Mesenchymal stem cell (in vitro differentiated cells and primary cell): ENCODE results near the gene UBA52.
A peak's percentile ranks its signal among the peaks of the same experiment; 100 is the strongest.

Source experiments
- DNase-seq: peaks from one replicate; pipeline ENCODE4 v3.0.0-alpha.2; 2013
- H2AFZ ChIP-seq: one replicate; pipeline ENCODE4 v1.6.1; 2013; ENCODE audit warnings: low read depth, mild to moderate bottlenecking, control low read depth, inconsistent platforms, low read length, moderate library complexity
- H2AK5ac ChIP-seq: 2 replicates; pipeline ENCODE4 v1.6.1; 2013; ENCODE audit warnings: low read length, moderate library complexity, mild to moderate bottlenecking, inconsistent platforms; ENCODE audit not compliant: severe bottlenecking
- H2BK120ac ChIP-seq: one replicate; pipeline ENCODE4 v1.6.1; 2013; ENCODE audit warnings: low read depth, mild to moderate bottlenecking, inconsistent platforms, low read length, moderate library complexity
- H2BK12ac ChIP-seq, 2 experiments: one replicate each; pipeline ENCODE4 v1.6.1; 2013; ENCODE audit warnings: inconsistent platforms in 2 of 2, low read length in 2 of 2, mild to moderate bottlenecking in 2 of 2, moderate library complexity in 2 of 2, control low read depth in 1 of 2
- H2BK15ac ChIP-seq: one replicate; pipeline ENCODE4 v1.6.1; 2013; ENCODE audit warnings: mild to moderate bottlenecking, low read depth, inconsistent platforms; ENCODE audit not compliant: poor library complexity, severe bottlenecking
- H2BK5ac ChIP-seq: 2 replicates; pipeline ENCODE4 v1.6.1; 2013; ENCODE audit warnings: low read depth, mild to moderate bottlenecking, low read length, control low read depth, inconsistent platforms; ENCODE audit not compliant: poor library complexity, severe bottlenecking
- H3K14ac ChIP-seq, 2 experiments: one replicate each; pipeline ENCODE4 v1.6.1; 2013; ENCODE audit warnings: inconsistent platforms in 2 of 2, low read length in 2 of 2, control low read depth in 1 of 2, mild to moderate bottlenecking in 1 of 2, moderate library complexity in 1 of 2
- H3K18ac ChIP-seq, 2 experiments: one replicate each; pipeline ENCODE4 v1.6.1; 2013; ENCODE audit warnings: inconsistent platforms in 2 of 2, low read length in 2 of 2, control low read depth in 1 of 2, low read depth in 1 of 2, mild to moderate bottlenecking in 1 of 2
- H3K23ac ChIP-seq, 2 experiments: one replicate each; pipeline ENCODE4 v1.6.1; 2013; ENCODE audit warnings: inconsistent platforms in 2 of 2, low read length in 2 of 2, mild to moderate bottlenecking in 2 of 2, moderate library complexity in 2 of 2, control low read depth in 1 of 2
- H3K27ac ChIP-seq: 2 replicates; pipeline ENCODE4 v1.5.1; 2013; ENCODE audit warnings: mild to moderate bottlenecking, moderate library complexity, low read length, control low read depth, inconsistent platforms; ENCODE audit not compliant: poor library complexity, severe bottlenecking
- H3K27me3 ChIP-seq, 2 experiments: 2 replicates each; pipeline versions ENCODE4 v1.6.1 to v1.7.0; 2013; ENCODE audit warnings: low read length in 2 of 2, mild to moderate bottlenecking in 2 of 2, moderate library complexity in 2 of 2, control low read depth in 1 of 2, inconsistent platforms in 1 of 2; ENCODE audit not compliant: control insufficient read depth in 1 of 2, insufficient read depth in 1 of 2
- H3K36me3 ChIP-seq, 2 experiments: 2 replicates each; pipeline versions ENCODE4 v1.6.1 to v1.7.0; 2013; ENCODE audit warnings: low read length in 2 of 2, control low read depth in 1 of 2, inconsistent platforms in 1 of 2, low read depth in 1 of 2, mild to moderate bottlenecking in 1 of 2; ENCODE audit not compliant: insufficient read depth in 2 of 2, control insufficient read depth in 1 of 2
- H3K4ac ChIP-seq, 2 experiments: one replicate each; pipeline ENCODE4 v1.6.1; 2013; ENCODE audit warnings: inconsistent platforms in 2 of 2, low read length in 2 of 2, mild to moderate bottlenecking in 2 of 2, moderate library complexity in 2 of 2, control low read depth in 1 of 2, low read depth in 1 of 2
- H3K4me1 ChIP-seq: 2 replicates; pipeline ENCODE4 v1.6.1; 2013; ENCODE audit warnings: low read depth, low read length, control low read depth; ENCODE audit not compliant: control insufficient read depth, insufficient read depth
- H3K4me2 ChIP-seq: 2 replicates; pipeline ENCODE4 v1.6.1; 2013; ENCODE audit warnings: low read length, mild to moderate bottlenecking, inconsistent platforms; ENCODE audit not compliant: poor library complexity, severe bottlenecking
- H3K4me3 ChIP-seq, 2 experiments: 2 replicates each; pipeline versions ENCODE4 v1.5.1 to v1.7.0; 2013; ENCODE audit warnings: low read length in 2 of 2, mild to moderate bottlenecking in 2 of 2, control low read depth in 1 of 2, low read depth in 1 of 2; ENCODE audit not compliant: insufficient read depth in 1 of 2
- H3K79me1 ChIP-seq: replicated peaks from 2 replicates; pipeline ENCODE4 v1.6.1; 2013; ENCODE audit warnings: mild to moderate bottlenecking, control low read depth, low read length, inconsistent platforms; ENCODE audit not compliant: poor library complexity, severe bottlenecking
- H3K9ac ChIP-seq: 2 replicates; pipeline ENCODE4 v1.7.0; 2013; ENCODE audit warnings: mild to moderate bottlenecking, low read length, moderate library complexity
- H3K9me3 ChIP-seq: 2 replicates; pipeline ENCODE4 v1.7.0; 2013; ENCODE audit warnings: mild to moderate bottlenecking, low read length; ENCODE audit not compliant: control insufficient read depth
- H4K8ac ChIP-seq: one replicate; pipeline ENCODE4 v1.6.1; 2013; ENCODE audit warnings: inconsistent platforms, mild to moderate bottlenecking, low read length, moderate library complexity
- H4K91ac ChIP-seq: one replicate; pipeline ENCODE4 v1.6.1; 2013; ENCODE audit warnings: mild to moderate bottlenecking, low read length, inconsistent platforms
- WGBS: methylation state at CpG from one replicate; pipeline ENCODE4 v1.1.7; 2013; ENCODE audit warnings: mixed read lengths; 5-methylcytosine and 5-hydroxymethylcytosine counted together

Gene UBA52

DNA sequence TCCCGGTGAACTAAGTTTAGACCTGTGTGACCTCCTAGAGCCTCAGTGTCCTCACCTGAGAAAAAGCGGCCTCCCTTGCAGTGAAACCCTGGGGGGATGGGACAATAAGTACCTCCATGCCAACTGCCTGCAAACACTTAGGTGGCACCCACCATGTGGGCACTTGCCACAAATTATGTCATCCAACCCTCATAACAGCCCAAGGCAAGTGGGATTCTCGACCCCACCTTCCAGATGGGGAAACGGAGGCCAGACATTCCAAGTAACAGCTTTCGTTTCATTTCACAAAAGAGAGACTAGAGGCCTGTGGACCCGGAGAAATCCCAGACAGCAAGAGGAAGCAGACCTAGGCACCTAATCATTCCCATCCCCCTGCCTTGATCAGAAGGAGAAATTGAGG is 23.8 kb downstream of the UBA52 start:
- peaks cover 23% of the 10 kb centered on the region for H3K4me1 ChIP-seq
- H3K27ac ChIP-seq: no peak overlapping the region
- no peak overlapping the region for H2AK5ac ChIP-seq
- H4K8ac ChIP-seq: no peak overlapping the region
- peaks cover 7 to 14% of the 10 kb centered on the region in 2 experiments for H3K36me3 ChIP-seq
- no peak overlapping the region for H2AFZ ChIP-seq
- H3K4me2 ChIP-seq: no peak overlapping the region
- no peak overlapping the region for H2BK12ac ChIP-seq
- H4K91ac ChIP-seq: no peak overlapping the region
- H3K23ac ChIP-seq: no peak overlapping the region
- H2BK15ac ChIP-seq: no peak overlapping the region
- H2BK120ac ChIP-seq: no peak overlapping the region
- H2BK5ac ChIP-seq: no peak overlapping the region
- H3K9me3 ChIP-seq: no peaks in the 10 kb centered on the region
- no peak overlapping the region for H3K9ac ChIP-seq
- no peak for DNase-seq
- 77% methylated on average over 6 of the region's 6 CpGs for WGBS
- H3K79me1 ChIP-seq: no peaks in the 10 kb centered on the region
- no peak overlapping the region for H3K4ac ChIP-seq
- no peak overlapping the region for H3K18ac ChIP-seq
- H3K27me3 ChIP-seq: peaks cover 9 to 34% of the 10 kb centered on the region in 2 experiments
- no peak overlapping the region for H3K4me3 ChIP-seq
- H3K14ac ChIP-seq: no peak overlapping the region

DNA sequence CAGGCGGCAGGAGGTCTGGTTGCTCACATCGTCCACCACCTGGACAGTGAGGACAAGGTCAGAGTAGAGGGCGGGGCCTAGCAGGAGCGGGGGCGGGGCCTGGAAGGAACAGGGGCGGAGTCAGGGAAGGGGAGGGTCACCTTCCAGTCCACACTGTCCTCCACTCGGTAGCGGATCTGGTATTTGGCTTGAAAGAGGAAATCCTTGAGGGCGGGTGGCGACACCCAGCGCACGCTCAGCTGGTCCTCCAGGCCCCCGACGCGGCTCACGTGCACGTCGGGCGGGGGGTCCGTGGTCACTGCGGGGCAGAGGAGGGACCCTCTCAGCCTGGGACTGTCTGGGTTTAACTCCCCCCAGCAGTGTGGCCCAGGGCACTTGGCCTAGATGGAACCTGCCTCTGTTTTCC is 25.1 kb downstream of the UBA52 start:
- Histone ChIP-seq H3K4me3 (peak overlapping the region in 1 of 2 experiments; percentile 14), H4K91ac (peak overlapping the region; percentile 35), H3K27me3 (peaks cover 9 to 35% of the 10 kb centered on the region in 2 experiments), H3K27ac (no peak overlapping the region), H3K4me2 (no peak overlapping the region), H3K14ac (no peak overlapping the region), H2BK120ac (no peak overlapping the region), H2BK5ac (no peak overlapping the region), H3K9me3 (no peaks in the 10 kb centered on the region), H2BK15ac (no peak overlapping the region), H3K4ac (no peak overlapping the region), H3K36me3 (peaks cover 0 to 6% of the 10 kb centered on the region in 2 experiments), H2AK5ac (no peak overlapping the region), H3K4me1 (peaks cover 17% of the 10 kb centered on the region), H3K23ac (no peak overlapping the region), H3K18ac (no peak overlapping the region), H4K8ac (no peak overlapping the region), H2AFZ (no peak overlapping the region), H3K9ac (no peak overlapping the region), H2BK12ac (no peak overlapping the region), H3K79me1 (no peaks in the 10 kb centered on the region)
- no peak for DNase-seq
- 73% methylated on average over 17 of the region's 21 CpGs for WGBS

DNA sequence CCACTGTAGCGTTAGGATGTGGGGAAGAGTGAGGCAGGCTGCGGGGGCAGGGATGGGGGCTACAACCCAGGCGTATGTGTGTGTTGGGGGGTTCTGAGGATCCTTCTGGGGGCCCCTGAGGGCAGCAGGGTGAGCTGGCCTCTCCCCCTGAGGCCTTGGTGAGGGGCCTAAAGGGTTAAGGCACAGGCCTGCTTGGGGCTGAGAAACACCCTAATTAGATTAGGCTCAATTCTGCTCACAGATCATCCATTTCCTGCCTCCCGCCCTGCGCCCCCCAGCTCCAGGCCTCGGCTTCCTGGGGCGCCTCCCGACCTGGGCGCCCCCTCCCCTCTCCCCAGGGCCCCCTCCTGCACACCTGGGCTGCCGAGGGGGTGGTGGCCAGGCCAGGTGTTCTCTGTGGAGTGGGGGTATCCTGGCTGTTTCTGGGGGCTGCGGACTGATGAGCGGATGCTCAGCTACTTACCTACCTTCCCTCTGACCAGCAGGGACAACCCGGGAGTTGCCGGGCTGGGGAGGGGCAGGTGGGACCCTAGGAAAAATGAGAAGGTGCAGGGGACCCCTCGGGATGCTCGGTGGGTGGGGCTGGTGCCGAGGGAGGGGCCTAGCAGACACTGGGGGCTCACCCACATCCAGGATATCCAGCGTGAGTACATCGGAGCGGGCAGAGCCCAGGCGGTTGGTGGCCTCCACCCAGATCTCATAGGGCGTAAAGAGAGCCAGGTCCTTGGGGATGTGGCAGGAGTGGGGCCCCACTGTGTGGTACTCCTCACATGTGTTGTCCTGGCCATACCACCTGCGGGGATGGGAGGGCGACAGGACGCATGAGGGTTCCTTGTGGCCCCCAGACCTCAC is 26.4 kb downstream of the UBA52 start:
- WGBS: 70% methylated on average over 19 of the region's 25 CpGs
- H3K27me3 ChIP-seq: peaks cover 9 to 42% of the 10 kb centered on the region in 2 experiments
- no peak overlapping the region for H2BK120ac ChIP-seq
- peak overlapping the region; percentile 15 for H2BK15ac ChIP-seq
- H3K18ac ChIP-seq: no peak overlapping the region
- DNase-seq: no peak
- no peaks in the 10 kb centered on the region for H3K9me3 ChIP-seq
- H4K91ac ChIP-seq: no peak overlapping the region
- no peak overlapping the region for H3K4me3 ChIP-seq
- H3K23ac ChIP-seq: no peak overlapping the region
- peak overlapping the region; percentile 13 for H4K8ac ChIP-seq
- H3K4ac ChIP-seq: no peak overlapping the region
- no peak overlapping the region for H2BK12ac ChIP-seq
- H3K4me2 ChIP-seq: no peak overlapping the region
- H3K14ac ChIP-seq: no peak overlapping the region
- no peaks in the 10 kb centered on the region for H3K79me1 ChIP-seq
- H3K9ac ChIP-seq: no peak overlapping the region
- H3K27ac ChIP-seq: no peak overlapping the region
- peaks cover 17% of the 10 kb centered on the region for H3K4me1 ChIP-seq
- no peaks in the 10 kb centered on the region for H3K36me3 ChIP-seq
- H2BK5ac ChIP-seq: no peak overlapping the region
- no peak overlapping the region for H2AFZ ChIP-seq
- H2AK5ac ChIP-seq: no peak overlapping the region

DNA sequence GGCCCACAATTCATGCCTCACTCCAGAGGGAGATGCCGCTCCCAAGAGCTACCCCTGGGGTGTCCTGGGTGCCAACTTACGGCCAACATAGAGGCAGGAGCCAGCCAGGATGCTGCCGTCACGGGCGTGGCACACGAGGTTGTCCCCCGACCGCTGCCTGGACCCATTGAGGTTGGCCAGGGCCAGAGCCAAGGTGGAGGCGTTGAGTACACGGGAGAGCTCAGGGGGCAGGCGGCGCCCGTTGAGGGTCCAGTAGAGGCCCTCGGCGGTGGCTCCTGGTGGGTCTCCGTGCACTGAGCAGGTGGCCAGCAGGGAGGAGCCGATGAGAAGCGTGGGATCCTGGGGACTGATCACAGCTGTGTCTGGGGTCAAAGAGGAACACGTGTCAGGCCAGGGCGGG is 27.8 kb downstream of the UBA52 start:
- H3K36me3 ChIP-seq: no peaks in the 10 kb centered on the region
- H3K4me3 ChIP-seq: no peak overlapping the region
- H3K9ac ChIP-seq: no peak overlapping the region
- H3K4ac ChIP-seq: no peak overlapping the region
- H4K91ac ChIP-seq: no peak overlapping the region
- no peak overlapping the region for H3K18ac ChIP-seq
- H3K4me1 ChIP-seq: peaks cover 15% of the 10 kb centered on the region
- H2BK5ac ChIP-seq: no peak overlapping the region
- no peaks in the 10 kb centered on the region for H3K79me1 ChIP-seq
- H2BK15ac ChIP-seq: no peak overlapping the region
- no peak overlapping the region for H2BK12ac ChIP-seq
- no peak overlapping the region for H3K23ac ChIP-seq
- no peak for DNase-seq
- H3K14ac ChIP-seq: no peak overlapping the region
- WGBS: 93% methylated on average over 20 of the region's 20 CpGs
- H3K27me3 ChIP-seq: peaks cover 14 to 53% of the 10 kb centered on the region in 2 experiments
- no peak overlapping the region for H2AFZ ChIP-seq
- no peak overlapping the region for H3K4me2 ChIP-seq
- H3K9me3 ChIP-seq: no peaks in the 10 kb centered on the region
- H2AK5ac ChIP-seq: no peak overlapping the region
- H4K8ac ChIP-seq: no peak overlapping the region
- H3K27ac ChIP-seq: no peak overlapping the region
- H2BK120ac ChIP-seq: no peak overlapping the region
